ENCODE data around the gene TEFM.
"Not testable (repeated sequence)": the region's sequence is repeated elsewhere in the genome, so short reads cannot be mapped to it uniquely, and the experiment has no call there.

The TEFM gene

GRCh38 chr17:30906101-30906911 lies at the start of gene TEFM:
TSS of gene TEFM (minus strand) at chr17:30906238. CDS start at chr17:30906198, 40 bp downstream.
- DNase-seq: peak; percentile 82 to 83

- no peak for DNase-seq
Observed at GRCh38 chr17:30954046-30954830, 48.2 kb upstream of the TEFM start.

GRCh38 chr17:30952638-30953393 lies 46.8 kb upstream of the TEFM start:
- DNase-seq: no peak

GRCh38 chr17:30950669-30951399 lies 44.8 kb upstream of the TEFM start:
- no peak for DNase-seq

GRCh38 chr17:30950189-30950588 lies 44.2 kb upstream of the TEFM start:
- DNase-seq: no peak

DNA sequence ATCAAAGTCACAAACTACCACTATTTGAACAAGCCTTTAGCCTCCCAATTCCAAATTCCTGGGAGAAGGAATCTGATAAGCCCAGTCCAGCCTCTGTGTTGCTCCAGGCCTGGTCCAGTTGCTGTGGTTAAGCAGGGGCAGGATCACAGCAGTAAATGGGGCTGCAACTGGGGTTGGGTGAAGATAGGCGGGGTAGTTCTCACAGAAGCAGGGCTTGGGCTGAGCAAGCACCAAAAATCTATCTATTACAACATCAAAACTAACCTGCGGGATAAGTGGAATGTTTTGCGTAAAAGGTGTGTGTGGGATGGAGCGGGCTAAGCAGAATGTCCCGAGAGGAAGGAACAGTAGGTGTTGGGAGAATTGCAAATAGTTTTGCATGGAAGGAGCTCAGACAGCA lies 41.8 kb upstream of the TEFM start:
- DNase-seq: no peak

DNA sequence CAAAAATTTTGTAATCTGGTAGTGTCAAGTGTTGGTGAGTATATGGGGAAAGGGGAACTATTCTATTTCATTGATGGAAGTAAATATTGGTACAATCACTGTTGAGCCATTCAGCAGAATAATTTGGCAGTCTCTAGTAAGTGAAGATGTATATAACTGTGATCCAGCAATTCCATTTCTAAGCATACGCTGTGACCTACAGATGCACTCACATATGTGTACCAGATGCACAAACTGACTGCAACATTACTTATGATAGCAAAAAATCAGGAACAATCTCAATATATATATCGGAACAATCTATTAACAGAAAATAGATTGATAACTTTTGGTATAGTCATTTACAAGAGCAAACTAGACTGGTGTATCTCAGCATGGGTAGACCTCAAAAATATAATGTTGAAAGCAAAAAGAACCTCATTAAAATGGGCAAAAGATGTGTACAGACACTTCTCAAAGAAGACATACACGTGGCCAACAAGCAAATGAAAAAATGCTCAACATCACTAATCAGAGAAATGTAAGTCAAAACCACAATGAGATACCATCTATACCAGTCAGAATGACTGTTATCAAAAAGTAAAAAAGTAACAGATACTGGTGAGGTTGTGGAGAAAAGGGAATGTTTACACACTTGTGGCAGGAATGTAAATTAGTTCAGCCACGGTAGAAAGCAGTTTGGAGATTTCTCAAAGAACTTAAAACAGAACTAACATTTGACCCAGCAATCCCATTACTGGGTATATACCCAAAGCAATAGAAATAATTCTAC lies 36.5 kb upstream of the TEFM start:
- no peak for DNase-seq

DNA sequence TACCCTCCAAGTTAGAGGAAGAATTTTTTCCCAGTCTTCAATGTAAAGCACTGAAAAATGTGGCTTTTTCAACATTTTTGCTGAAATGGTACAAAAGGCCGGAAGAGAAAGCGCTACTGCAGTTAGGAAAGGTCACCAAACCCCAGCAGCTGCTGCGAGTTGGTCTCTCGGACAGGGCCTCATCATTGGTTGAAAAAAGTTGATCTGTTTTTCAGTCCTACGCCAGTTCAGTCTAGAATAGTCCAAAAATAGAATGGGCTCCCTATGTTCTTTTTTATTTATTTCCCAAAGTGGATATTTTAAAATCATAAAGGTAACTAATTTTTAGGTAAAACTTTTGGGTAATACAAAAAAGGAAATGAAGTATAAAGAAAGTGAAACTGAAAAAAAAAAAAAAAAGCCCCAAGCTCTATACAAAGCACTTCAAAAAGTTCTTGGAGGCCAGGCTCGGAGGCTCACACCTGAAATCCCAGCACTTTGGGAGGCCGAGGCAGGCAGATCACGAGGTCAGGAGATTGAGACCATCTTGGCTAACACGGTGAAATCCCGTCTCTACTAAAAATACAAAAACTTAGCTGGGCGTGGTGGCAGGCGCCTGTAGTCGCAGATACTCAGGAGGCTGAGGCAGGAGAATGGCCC lies 33.1 kb upstream of the TEFM start:
- DNase-seq: no peak

DNA sequence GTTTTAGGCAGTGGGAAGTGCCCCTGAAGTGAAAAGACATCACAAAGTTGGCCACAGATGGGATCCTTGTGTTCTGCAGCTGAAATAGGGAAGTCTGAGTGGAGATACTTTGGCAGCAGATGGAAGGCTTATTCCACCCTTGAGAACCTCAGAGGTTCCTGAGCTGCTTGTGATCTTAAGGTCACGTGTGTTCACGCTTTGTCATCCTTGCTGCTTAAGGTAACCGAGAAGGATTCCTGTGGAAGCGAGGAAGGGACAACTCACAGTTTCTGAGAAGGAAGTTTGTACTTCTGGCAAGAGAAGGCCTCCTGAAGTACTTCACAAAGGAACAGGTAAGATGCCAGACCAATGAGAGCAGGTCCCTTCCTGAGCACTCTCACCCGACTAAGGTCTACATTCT lies 27.9 kb upstream of the TEFM start:
- no peak for DNase-seq

DNA sequence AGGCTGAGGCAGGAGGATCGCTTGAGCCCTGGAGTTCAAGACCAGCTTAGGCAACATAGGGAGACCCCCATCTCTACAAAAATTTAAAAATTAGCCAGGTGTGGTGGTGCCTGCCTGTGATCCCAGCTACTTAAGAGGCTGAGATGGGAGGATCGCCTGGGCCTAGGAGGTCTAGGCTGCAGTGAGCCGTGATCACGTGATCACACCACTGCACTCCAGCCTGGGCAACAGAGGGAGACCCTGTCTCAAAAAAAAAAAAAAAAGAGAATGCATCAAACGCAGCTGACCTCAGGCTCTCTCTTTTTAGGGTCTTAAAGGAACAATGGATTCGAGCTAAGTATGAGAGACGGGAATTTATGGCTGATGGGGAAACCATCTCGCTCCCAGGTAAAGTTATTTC lies 25.5 kb upstream of the TEFM start:
- DNase-seq: not testable (repeated sequence)

- no peak for DNase-seq
Observed at GRCh38 chr17:30930495-30930894, 24.5 kb upstream of the TEFM start.

GRCh38 chr17:30929861-30930260 lies 23.8 kb upstream of the TEFM start:
- not testable (repeated sequence) for DNase-seq

GRCh38 chr17:30929081-30929633 lies 23.1 kb upstream of the TEFM start:
- DNase-seq: no peak

DNA sequence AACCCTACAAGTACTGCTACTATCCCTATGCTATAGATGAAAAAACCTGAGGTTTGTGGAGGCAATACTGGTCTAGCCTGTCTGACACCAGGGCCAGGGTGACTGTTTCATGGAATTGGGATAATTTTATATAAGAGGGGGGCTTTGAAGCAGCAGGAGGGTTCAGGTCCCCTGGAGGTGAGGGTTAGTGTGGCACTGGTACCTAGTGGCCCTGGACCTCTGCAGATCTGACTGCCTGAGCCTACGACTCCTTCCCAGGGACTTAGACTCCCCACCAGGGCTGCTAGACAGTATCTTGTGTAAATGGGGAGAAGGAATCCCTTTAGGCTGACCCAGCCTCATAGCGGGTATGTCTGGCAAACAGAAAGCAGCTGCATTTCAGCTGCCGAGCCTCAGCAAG lies 22.5 kb upstream of the TEFM start:
- no peak for DNase-seq

GRCh38 chr17:30927756-30928155 lies 21.7 kb upstream of the TEFM start:
- DNase-seq: no peak

- DNase-seq: no peak
Observed at GRCh38 chr17:30926516-30926915, 20.5 kb upstream of the TEFM start.

GRCh38 chr17:30924341-30924740 lies 18.3 kb upstream of the TEFM start:
- DNase-seq: no peak

DNA sequence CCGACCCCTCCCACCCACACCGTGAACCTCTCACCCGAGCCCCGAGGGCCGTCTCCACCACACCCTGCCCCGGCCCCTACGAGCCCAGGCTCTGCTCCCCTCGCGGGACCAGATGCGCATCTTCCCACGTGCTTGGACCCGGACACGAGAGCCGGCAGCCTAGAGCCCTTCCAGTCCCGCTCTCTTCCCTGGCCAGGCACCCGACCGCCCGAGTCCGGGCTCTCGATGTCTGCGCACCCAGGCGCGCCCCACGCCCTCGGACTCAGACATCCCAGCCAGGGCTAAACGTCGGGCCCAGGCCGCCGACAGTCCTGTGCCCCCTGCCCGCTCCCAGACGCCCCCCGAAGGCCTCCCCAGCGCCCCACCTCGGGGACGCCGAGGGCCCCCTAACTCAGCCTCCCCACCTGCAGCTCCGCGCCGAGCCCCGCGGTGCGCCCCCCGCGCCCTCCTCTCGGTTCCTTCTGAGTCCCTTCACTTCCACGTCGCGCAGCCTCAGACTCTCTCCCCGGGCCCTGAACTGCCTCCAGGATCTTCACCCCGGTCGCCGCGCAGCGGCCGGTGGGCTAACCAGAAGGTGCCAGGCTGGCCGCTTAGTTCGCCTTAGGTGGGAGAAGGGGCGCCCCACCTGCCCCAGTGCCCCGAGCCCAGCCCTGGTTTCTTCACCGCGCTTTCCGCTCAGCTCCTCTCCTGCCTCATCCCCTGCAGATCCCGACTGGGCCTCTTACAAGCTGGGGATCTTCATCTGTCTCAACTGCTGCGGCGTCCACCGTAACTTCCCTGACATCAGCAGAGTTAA lies 16.4 kb upstream of the TEFM start:
- no peak for DNase-seq

- DNase-seq: no peak
Observed at GRCh38 chr17:30921544-30922196, 15.6 kb upstream of the TEFM start, which contains the start of gene ADAP2. TSS of gene ADAP2 (plus strand) at chr17:30921945. CDS start at chr17:30922015, 70 bp downstream.

Data from NCI-H187 (cell line).